GM12878 (cell line): ENCODE data around the gene PKP4. TPM values are rescaled to one million over a fixed set of nuclear protein-coding genes. Genes with fewer than 3 reads are reported as not detected.

ENCODE experiments used
- ATAC-seq: fragments of 200-7000 bp; cut with Tn5 transposase; 3 replicates; pipeline ENCODE4 v1.9.1; 2020; ENCODE audit warnings: mild to moderate bottlenecking, moderate library complexity
- BruUV-seq: library from RNA; stranded (reverse); fragments of 400-500 nt; replicated peaks from 2 replicates; lab custom pipeline; 2021; lab: Mats Ljungman, UMichigan
- CTCF ChIA-PET: fragments of 300-600 bp; sonication (Branson Sonifier 250); formaldehyde crosslinking; extraction: SDS; loops from one replicate; lab custom pipeline; 2021; ENCODE audit warnings: inconsistent platforms; lab: Yijun Ruan, JAX
- POLR2A ChIA-PET: fragments of 350-600 bp; formaldehyde crosslinking; extraction: SDS; loops from one replicate; lab custom pipeline; 2021; ENCODE audit warnings: inconsistent platforms; lab: Charles Lee
- RAD21 ChIA-PET: fragments of 300-600 bp; sonication (Branson Sonifier 250); formaldehyde crosslinking; loops from one replicate; lab custom pipeline; 2023; ENCODE audit warnings: antibody characterized with exemption; ENCODE audit not compliant: unreplicated experiment; lab: Charles Lee
- SMC1A ChIA-PET: fragments of 300-600 bp; sonication (Branson Sonifier 250); formaldehyde crosslinking; loops from one replicate; lab custom pipeline; 2023; ENCODE audit not compliant: unreplicated experiment, uncharacterized antibody; lab: Charles Lee
- DNase-seq: peaks from one replicate; pipeline ENCODE4 v3.0.0-alpha.2; 2011; ENCODE audit warnings: low read depth, low spot score
- FAIRE-seq: peaks from 3 replicates; lab custom pipeline; 2011; peaks lifted over from hg19 to GRCh38; lab: Jason Lieb, UNC
- H2AFZ ChIP-seq: 2 replicates; pipeline ENCODE4 v1.6.0; 2011; ENCODE audit warnings: low read depth, low read length, control low read depth; ENCODE audit not compliant: control insufficient read depth
- H3K27ac ChIP-seq: 2 replicates; pipeline ENCODE4 v1.5.1; 2011; ENCODE audit warnings: control low read depth; ENCODE audit not compliant: control insufficient read depth, insufficient read depth
- H3K27me3 ChIP-seq, 2 experiments: replicated peaks in 1 of 2; 2 replicates each; pipeline versions ENCODE4 v1.6.0 to v1.6.1; 2011; ENCODE audit warnings: low read length in 1 of 2; ENCODE audit not compliant: control insufficient read depth in 2 of 2, insufficient read depth in 2 of 2
- H3K36me3 ChIP-seq, 2 experiments: 2 replicates each; pipeline ENCODE4 v1.5.1; 2011; ENCODE audit warnings: low read length in 1 of 2; ENCODE audit not compliant: control insufficient read depth in 2 of 2, insufficient read depth in 2 of 2
- H3K4me1 ChIP-seq: 2 replicates; pipeline ENCODE4 v1.6.1; 2011; ENCODE audit warnings: mild to moderate bottlenecking, low read length, moderate library complexity, mixed read lengths; ENCODE audit not compliant: control insufficient read depth, insufficient read depth
- H3K4me2 ChIP-seq: 2 replicates; pipeline ENCODE4 v1.6.0; 2011; ENCODE audit warnings: control low read depth; ENCODE audit not compliant: control insufficient read depth, insufficient read depth
- H3K4me3 ChIP-seq: fragments of 200-600 bp; sonication (generic); 2 replicates; pipeline ENCODE4 v1.5.1; 2016
- H3K79me2 ChIP-seq: 2 replicates; pipeline ENCODE4 v1.6.0; 2011; ENCODE audit warnings: low read length; ENCODE audit not compliant: control insufficient read depth, insufficient read depth
- H3K9ac ChIP-seq: 2 replicates; pipeline ENCODE4 v1.8.0; 2011; ENCODE audit warnings: low read length, control low read depth, mixed read lengths; ENCODE audit not compliant: control insufficient read depth, insufficient read depth
- H3K9me3 ChIP-seq: replicated peaks from 3 replicates; pipeline ENCODE4 v1.5.1; 2011; ENCODE audit warnings: mild to moderate bottlenecking, low read length; ENCODE audit not compliant: control insufficient read depth, insufficient read depth
- H4K20me1 ChIP-seq: 2 replicates; pipeline ENCODE4 v1.6.0; 2011; ENCODE audit not compliant: control insufficient read depth, insufficient read depth
- BMI1 ChIP-seq: fragments of 450-650 bp; IDR thresholded peaks from 2 replicates; pipeline ENCODE4 v1.6.1; 2016; ENCODE audit warnings: mild to moderate bottlenecking, moderate library complexity, borderline replicate concordance
- EGR1 ChIP-seq, 2 experiments: IDR thresholded peaks; 1 replicate in 1 of 2; 2 replicates in 1 of 2; pipeline ENCODE4 v1.6.1; 2011 to 2012; ENCODE audit warnings: low read depth in 2 of 2, low read length in 2 of 2, borderline replicate concordance in 1 of 2, mild to moderate bottlenecking in 1 of 2, moderate library complexity in 1 of 2
- HDGF ChIP-seq: fragments of 450-650 bp; IDR thresholded peaks from 2 replicates; pipeline ENCODE4 v1.6.1; 2016; ENCODE audit warnings: antibody characterized with exemption
- MEF2A ChIP-seq: IDR thresholded peaks from 2 replicates; pipeline ENCODE4 v1.6.1; 2011; ENCODE audit warnings: low read depth, mild to moderate bottlenecking, low read length, moderate library complexity; ENCODE audit not compliant: insufficient read depth
- MLLT1 ChIP-seq: fragments of 450-650 bp; IDR thresholded peaks from 2 replicates; pipeline ENCODE4 v1.6.1; 2016; ENCODE audit warnings: mild to moderate bottlenecking
- NRF1 ChIP-seq: conservative IDR thresholded peaks from 2 replicates; pipeline ENCODE4 v1.6.1; 2011; ENCODE audit warnings: mild to moderate bottlenecking, low read depth, low read length, improper control_type of control experiment
- POLR2AphosphoS2 ChIP-seq: IDR thresholded peaks from 2 replicates; pipeline ENCODE4 v1.6.1; 2011; ENCODE audit warnings: low read depth, mild to moderate bottlenecking, low read length, improper control_type of control experiment, moderate library complexity
- SRF ChIP-seq, 2 experiments: IDR thresholded peaks; 2 replicates each; pipeline ENCODE4 v1.6.1; 2011; ENCODE audit warnings: low read depth in 2 of 2, low read length in 2 of 2, mild to moderate bottlenecking in 1 of 2, moderate library complexity in 1 of 2
- ZNF207 ChIP-seq: fragments of 450-650 bp; IDR thresholded peaks from 2 replicates; pipeline ENCODE4 v1.6.1; 2014; ENCODE audit warnings: antibody characterized with exemption, mild to moderate bottlenecking, borderline replicate concordance
- WGBS: methylation state at CpG from one replicate; pipeline ENCODE4 v1.1.6; 2016; ENCODE audit warnings: low lambda C conversion rate; ENCODE audit not compliant: insufficient replicate concordance, insufficient coverage; ENCODE audit errors: missing lambda C conversion rate; 5-methylcytosine and 5-hydroxymethylcytosine counted together
- in situ Hi-C: fragments of 300-500 bp; cut with MboI; formaldehyde crosslinking; loops from 9 replicates; pipeline ENCODE4 v1.14.3; 2018; ENCODE audit warnings: mixed read lengths
- intact Hi-C: fragments of 100-400 bp; cut with micrococcal nuclease; formaldehyde crosslinking; loops from one replicate; pipeline ENCODE4 v1.14.2; 2022; ENCODE audit not compliant: unreplicated experiment
- polyA plus RNA-seq, 11 experiments: library from polyadenylated mRNA; depleted of rRNA in 4 of 11; unstranded in 6 of 11; stranded (reverse) in 5 of 11; fragments of >200 nt; fragmentation: Nextera tagmentation in 4 of 11; fragmentation: Illumina TruSeq in 1 of 11; extraction: Ambion mirVana in 4 of 11; extraction: Trizol in 1 of 11; gene quantifications; 1 replicate in 1 of 11; 2 replicates in 10 of 11; pipeline versions ENCODE4 v1.2.1 to v1.2.3, GENCODE V29; 2011 to 2016; ENCODE audit warnings: inconsistent platforms in 2 of 11, missing spikeins in 2 of 11, low read depth in 1 of 11
- total RNA-seq, 4 experiments: library from RNA; depleted of rRNA in 3 of 4; stranded (reverse); fragments of >200 nt in 3 of 4; fragmentation: Illumina TruSeq in 1 of 4; extraction: Trizol in 1 of 4; gene quantifications; 2 replicates each; pipeline versions ENCODE4 v1.2.1 to v1.2.3, GENCODE V29; 2013 to 2021

The PKP4 gene
- total and polyA plus RNA-seq, 10 of the 15 experiments (the other 5 are each of a cell fraction or from before 2014, with no cell fraction given), result 4.8 to 35.8 (median 17.7) TPM

- ATAC-seq, result no peak
- no peak for TF ChIP-seq HDGF
- TF ChIP-seq EGR1 (IDR thresholded peaks at IDR 0.05; ENCODE audit: borderline replicate concordance in 1 of 2, low read depth in 2 of 2, low read length in 2 of 2), result no peak
- no peak for TF ChIP-seq ZNF207
- no peak for TF ChIP-seq MEF2A
- no peak for TF ChIP-seq NRF1
- TF ChIP-seq BMI1, result no peak
- no peak for TF ChIP-seq SRF (IDR thresholded peaks at IDR 0.05; ENCODE audit: low read depth in 2 of 2, low read length in 2 of 2)
- no peak for TF ChIP-seq MLLT1
- TF ChIP-seq POLR2AphosphoS2, result no peak
- FAIRE-seq, result no peak
- Histone ChIP-seq H3K27ac (no peak overlapping the region), H3K79me2 (no peaks in the 10 kb centered on the region), H3K4me3 (no peak overlapping the region), H3K36me3 (no peaks in the 10 kb centered on the region), H3K27me3 (no peaks in the 10 kb centered on the region), H3K4me1 (no peaks in the 10 kb centered on the region), H3K9ac (no peak overlapping the region), H3K4me2 (no peak overlapping the region), H3K9me3 (no peaks in the 10 kb centered on the region), H2AFZ (no peak overlapping the region), H4K20me1 (no peaks in the 10 kb centered on the region)
- intact Hi-C loops, result no loop called here
- ChIA-PET CTCF (interaction anchor here (1.1 kb wide), 1 partner anchor 11 kb away, joined by 3 read pairs; no protein-coding TSS in a partner anchor), RAD21 (no interaction called here), POLR2A (no interaction called here), SMC1A (no interaction called here)
- 100% methylated on average over 1 of the region's 1 CpG for WGBS
- no TSS peak for BruUV-seq
- in situ Hi-C loops, result no loop called here
- no peak for DNase-seq
Measured at GRCh38 chr2:158501301-158501700, 44.5 kb downstream of the PKP4 start.
